ENCODE data around the gene RANBP3.
"Not testable (repeated sequence)": the region's sequence is repeated elsewhere in the genome, so short reads cannot be mapped to it uniquely, and the experiment has no call there.

RANBP3 gene

DNA sequence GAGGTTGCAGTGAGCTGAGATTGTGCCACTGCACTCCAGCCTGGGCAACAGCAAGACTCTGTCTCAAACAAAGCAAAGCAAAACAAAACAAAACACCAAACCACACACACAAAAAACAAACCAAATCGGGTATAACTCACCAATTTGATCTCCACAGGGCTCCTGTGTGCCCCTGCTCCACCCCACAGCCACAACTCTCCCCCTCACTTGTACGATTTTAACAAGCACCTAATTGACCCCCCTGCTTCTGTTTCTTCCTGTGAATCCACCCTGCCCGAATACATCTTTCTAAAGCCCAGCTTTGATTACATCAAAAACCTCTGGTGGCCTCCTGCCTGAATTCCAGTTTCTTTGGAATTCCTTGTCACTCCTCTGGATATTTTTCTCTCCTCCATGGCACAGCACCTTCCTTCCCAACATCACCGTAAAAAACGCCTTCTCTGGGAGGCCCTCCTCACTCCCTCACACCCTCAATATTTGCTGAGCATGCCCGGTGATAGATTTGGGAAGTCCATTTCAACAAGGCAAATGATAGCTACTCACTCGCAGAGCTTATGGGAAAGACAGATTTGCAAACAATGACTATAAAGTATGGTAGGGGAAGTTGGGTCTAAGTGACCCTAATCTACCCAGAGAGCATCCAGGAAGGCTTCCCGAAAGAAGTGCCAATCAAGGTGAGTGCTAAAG lies 11.6 kb upstream of the RANBP3 start:
- no peaks in the 10 kb centered on the region for H3K9me3 ChIP-seq (ENCODE audit: low read length)
- H3K36me3 ChIP-seq (ENCODE audit: insufficient read depth, low read length): peaks cover 15% of the 10 kb centered on the region
- H3K27me3 ChIP-seq (ENCODE audit: insufficient read depth, low read length): no peaks in the 10 kb centered on the region
- peaks cover 7% of the 10 kb centered on the region for H3K4me1 ChIP-seq (ENCODE audit: insufficient read depth, low read length)
- H3K4me3 ChIP-seq (ENCODE audit: low read length): no peak overlapping the region
- H2AFZ ChIP-seq (ENCODE audit: low read depth, low read length): no peak overlapping the region

- H2AFZ ChIP-seq (ENCODE audit: low read depth, low read length): no peak overlapping the region
These were observed 10.8 kb upstream of the RANBP3 start for GRCh38 chr19:5988517-5989387.

GRCh38 chr19:5987077-5987818 lies 9.3 kb upstream of the RANBP3 start:
- H3K36me3 ChIP-seq (ENCODE audit: insufficient read depth, low read length): peaks cover 6% of the 10 kb centered on the region
- H3K27me3 ChIP-seq (ENCODE audit: insufficient read depth, low read length): no peaks in the 10 kb centered on the region
- H3K4me3 ChIP-seq (ENCODE audit: low read length): no peak overlapping the region
- H3K4me1 ChIP-seq (ENCODE audit: insufficient read depth, low read length): no peaks in the 10 kb centered on the region
- no peaks in the 10 kb centered on the region for H3K9me3 ChIP-seq (ENCODE audit: low read length)
- H2AFZ ChIP-seq (ENCODE audit: low read depth, low read length): no peak overlapping the region

More at GRCh38 chr19:5988517-5989387, 10.8 kb upstream of the RANBP3 start:
- no peaks in the 10 kb centered on the region for H3K27me3 ChIP-seq (ENCODE audit: insufficient read depth, low read length)
- no peak overlapping the region for H3K4me3 ChIP-seq (ENCODE audit: low read length)
- H3K4me1 ChIP-seq (ENCODE audit: insufficient read depth, low read length): peaks cover 6% of the 10 kb centered on the region
- H3K9me3 ChIP-seq (ENCODE audit: low read length): no peaks in the 10 kb centered on the region
- H3K36me3 ChIP-seq (ENCODE audit: insufficient read depth, low read length): peaks cover 13% of the 10 kb centered on the region

DNA sequence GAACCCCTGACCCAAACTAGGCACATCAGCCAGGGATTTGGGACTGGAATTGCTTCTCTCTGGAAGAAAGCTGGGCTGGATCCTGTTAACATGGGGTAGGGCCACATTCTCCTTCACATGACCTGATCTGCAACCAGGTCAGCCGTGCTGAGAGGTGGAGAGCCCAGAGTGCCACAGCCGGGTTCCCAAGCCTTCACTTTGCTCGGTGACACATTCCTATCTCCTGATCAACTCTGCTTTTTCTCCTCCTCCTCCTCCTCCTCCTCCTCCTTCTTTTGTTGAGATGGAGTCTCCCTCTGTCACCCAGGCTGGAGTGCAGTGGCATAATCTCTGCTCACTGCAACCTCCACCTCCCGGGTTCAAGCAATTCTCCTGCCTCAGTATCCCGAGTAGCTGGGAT lies 7.9 kb upstream of the RANBP3 start:
- not testable (repeated sequence) for H2AFZ ChIP-seq (ENCODE audit: low read depth, low read length)

DNA sequence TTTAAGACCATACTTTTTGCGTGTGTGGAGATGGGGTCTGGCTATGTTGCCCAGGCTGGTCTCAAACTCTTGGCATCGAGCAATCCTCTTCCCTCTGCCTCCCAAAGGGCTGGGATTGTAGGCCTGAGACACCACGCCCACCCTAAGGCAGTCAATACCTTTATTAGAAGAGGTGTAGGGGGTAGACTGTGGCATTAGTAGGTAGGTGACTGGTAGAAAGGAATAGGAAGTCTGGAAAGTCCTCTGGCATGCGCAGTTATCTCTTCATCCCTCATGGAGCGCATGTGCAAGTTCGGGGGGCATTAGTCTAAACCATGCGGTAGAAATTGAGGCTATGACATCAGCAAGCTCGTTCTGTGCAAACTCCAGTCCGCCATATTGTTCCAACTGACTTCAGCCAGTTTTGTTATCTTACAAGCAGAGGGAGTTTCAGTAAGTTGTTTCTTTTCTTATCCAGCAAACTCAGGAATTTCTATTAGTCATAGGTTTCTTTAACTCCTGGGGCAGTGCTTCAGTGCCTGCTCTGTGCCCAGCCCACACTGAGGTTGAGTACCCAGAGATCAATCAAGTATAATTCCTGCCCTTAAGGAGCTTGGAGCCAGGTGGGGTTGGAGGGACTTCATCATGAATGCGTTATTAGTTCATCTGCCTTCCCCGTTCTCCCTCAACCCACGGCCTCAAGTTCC lies 7.3 kb upstream of the RANBP3 start:
- Histone ChIP-seq H3K4me3 (ENCODE audit: low read length) (no peak overlapping the region), H3K27me3 (ENCODE audit: insufficient read depth, low read length) (no peaks in the 10 kb centered on the region), H3K36me3 (ENCODE audit: insufficient read depth, low read length) (no peaks in the 10 kb centered on the region), H3K9me3 (ENCODE audit: low read length) (no peaks in the 10 kb centered on the region), H3K4me1 (ENCODE audit: insufficient read depth, low read length) (no peaks in the 10 kb centered on the region), H2AFZ (ENCODE audit: low read depth, low read length) (no peak overlapping the region)

More for the DNA sequence above, 7.9 kb upstream of the RANBP3 start:
- not testable (repeated sequence) for H3K9me3 ChIP-seq (ENCODE audit: low read length); H3K4me3 ChIP-seq (ENCODE audit: low read length); H3K4me1 ChIP-seq (ENCODE audit: insufficient read depth, low read length); H3K27me3 ChIP-seq (ENCODE audit: insufficient read depth, low read length); H3K36me3 ChIP-seq (ENCODE audit: insufficient read depth, low read length)

DNA sequence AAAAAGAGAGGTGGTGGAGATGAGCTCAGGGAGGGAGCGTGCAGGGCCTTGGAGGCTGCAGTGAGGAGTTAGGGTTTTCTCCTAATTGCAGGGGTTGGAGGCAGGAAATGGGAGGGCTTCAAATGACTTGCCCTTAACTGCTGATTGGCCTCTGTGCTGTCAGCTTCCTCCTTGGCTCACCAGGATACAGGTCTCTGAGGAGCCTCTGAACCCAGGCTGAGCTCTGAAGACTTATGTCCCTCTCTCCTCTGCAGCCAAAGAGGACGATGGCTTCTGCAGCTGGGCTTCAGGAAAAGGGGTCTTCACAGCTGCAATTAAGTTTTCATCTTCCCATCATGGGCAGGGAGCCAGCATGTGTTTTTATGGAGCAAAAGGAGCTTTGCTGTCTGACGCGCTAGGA lies 6.7 kb upstream of the RANBP3 start:
- Histone ChIP-seq H3K27me3 (ENCODE audit: insufficient read depth, low read length) (no peaks in the 10 kb centered on the region), H2AFZ (ENCODE audit: low read depth, low read length) (no peak overlapping the region), H3K36me3 (ENCODE audit: insufficient read depth, low read length) (no peaks in the 10 kb centered on the region), H3K4me3 (ENCODE audit: low read length) (no peak overlapping the region), H3K4me1 (ENCODE audit: insufficient read depth, low read length) (no peaks in the 10 kb centered on the region), H3K9me3 (ENCODE audit: low read length) (no peaks in the 10 kb centered on the region)

DNA sequence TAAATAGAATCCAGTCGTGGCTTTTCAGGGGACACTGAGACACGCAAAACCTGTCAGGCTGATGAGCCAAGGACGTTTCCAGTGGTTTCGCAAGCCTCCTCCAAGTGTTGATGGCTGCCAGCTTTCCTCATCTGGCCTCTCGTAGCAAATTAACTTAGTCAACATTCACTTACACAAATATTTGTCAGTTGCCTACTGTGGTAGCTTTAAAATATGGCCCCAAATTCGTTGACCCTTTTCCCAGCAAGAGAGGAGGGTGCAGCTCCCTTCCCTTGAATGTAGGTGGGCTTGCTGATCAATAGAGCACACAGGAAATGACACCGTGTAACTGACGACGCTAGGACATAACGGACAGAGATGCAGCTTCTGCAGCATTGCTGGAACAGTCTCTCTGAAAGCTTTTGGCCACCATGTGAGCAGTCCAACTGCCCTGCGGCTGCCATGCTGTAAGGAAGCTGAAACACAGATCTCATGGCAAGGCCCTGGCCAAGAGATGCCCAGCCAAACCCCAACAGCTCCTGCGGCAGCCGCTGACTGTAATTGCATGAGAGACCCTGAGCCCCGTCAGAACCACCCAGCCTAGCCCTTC lies 5.5 kb upstream of the RANBP3 start:
- H3K27me3 ChIP-seq (ENCODE audit: insufficient read depth, low read length): no peaks in the 10 kb centered on the region
- peaks cover 4% of the 10 kb centered on the region for H3K4me1 ChIP-seq (ENCODE audit: insufficient read depth, low read length)
- H3K4me3 ChIP-seq (ENCODE audit: low read length): no peak overlapping the region
- no peaks in the 10 kb centered on the region for H3K36me3 ChIP-seq (ENCODE audit: insufficient read depth, low read length)
- H2AFZ ChIP-seq (ENCODE audit: low read depth, low read length): no peak overlapping the region
- H3K9me3 ChIP-seq (ENCODE audit: low read length): no peaks in the 10 kb centered on the region

- Histone ChIP-seq H3K4me1 (ENCODE audit: insufficient read depth, low read length) (peaks cover 29% of the 10 kb centered on the region), H3K27me3 (ENCODE audit: insufficient read depth, low read length) (no peaks in the 10 kb centered on the region), H3K4me3 (ENCODE audit: low read length) (peak overlapping the region; percentile 87), H3K9me3 (ENCODE audit: low read length) (no peaks in the 10 kb centered on the region), H3K36me3 (ENCODE audit: insufficient read depth, low read length) (peaks cover 23% of the 10 kb centered on the region), H2AFZ (ENCODE audit: low read depth, low read length) (peak overlapping the region; percentile 96)
These were observed 939 bp upstream of the RANBP3 start for GRCh38 chr19:5978606-5979552.

- Histone ChIP-seq H3K4me1 (ENCODE audit: insufficient read depth, low read length) (peaks cover 29% of the 10 kb centered on the region), H3K9me3 (ENCODE audit: low read length) (no peaks in the 10 kb centered on the region), H3K4me3 (ENCODE audit: low read length) (peak overlapping the region; percentile 99), H2AFZ (ENCODE audit: low read depth, low read length) (peak overlapping the region; percentile 79), H3K36me3 (ENCODE audit: insufficient read depth, low read length) (peaks cover 25% of the 10 kb centered on the region), H3K27me3 (ENCODE audit: insufficient read depth, low read length) (no peaks in the 10 kb centered on the region)
These were observed 637 bp downstream of the RANBP3 start for GRCh38 chr19:5977222-5977784.

GRCh38 chr19:5976768-5977167 lies 1.2 kb downstream of the RANBP3 start:
- Histone ChIP-seq H2AFZ (ENCODE audit: low read depth, low read length) (no peak overlapping the region), H3K4me3 (ENCODE audit: low read length) (peak overlapping the region; percentile 99), H3K9me3 (ENCODE audit: low read length) (no peaks in the 10 kb centered on the region), H3K36me3 (ENCODE audit: insufficient read depth, low read length) (peaks cover 25% of the 10 kb centered on the region), H3K27me3 (ENCODE audit: insufficient read depth, low read length) (no peaks in the 10 kb centered on the region), H3K4me1 (ENCODE audit: insufficient read depth, low read length) (peaks cover 29% of the 10 kb centered on the region)

GRCh38 chr19:5975388-5975728 lies 2.6 kb downstream of the RANBP3 start:
- H3K36me3 ChIP-seq (ENCODE audit: insufficient read depth, low read length): peaks cover 28% of the 10 kb centered on the region

More at GRCh38 chr19:5975388-5975728, 2.6 kb downstream of the RANBP3 start:
- Histone ChIP-seq H3K4me1 (ENCODE audit: insufficient read depth, low read length) (peaks cover 29% of the 10 kb centered on the region), H3K4me3 (ENCODE audit: low read length) (no peak overlapping the region), H2AFZ (ENCODE audit: low read depth, low read length) (no peak overlapping the region), H3K27me3 (ENCODE audit: insufficient read depth, low read length) (no peaks in the 10 kb centered on the region), H3K9me3 (ENCODE audit: low read length) (no peaks in the 10 kb centered on the region)

All from neuron (in vitro differentiated cells).